H1 (cell line): ENCODE measurements around the gene CABLES2. TPM values are rescaled to one million over a fixed set of nuclear protein-coding genes. Genes with fewer than 3 reads are reported as not detected.

Source experiments
- EP300 ChIP-seq, 2 experiments: IDR thresholded peaks; 1 replicate in 1 of 2; 2 replicates in 1 of 2; pipeline ENCODE4 v1.6.1; 2011 to 2012; ENCODE audit warnings: low read depth in 2 of 2, low read length in 2 of 2, mild to moderate bottlenecking in 2 of 2, borderline replicate concordance in 1 of 2, inconsistent platforms in 1 of 2, moderate library complexity in 1 of 2
- JUND ChIP-seq: IDR thresholded peaks from 2 replicates; pipeline ENCODE4 v1.6.1; 2011; ENCODE audit warnings: mild to moderate bottlenecking, improper control_type of control experiment, low read length
- polyA plus RNA-seq, 7 experiments: library from polyadenylated mRNA; depleted of rRNA in 3 of 7; stranded (reverse) in 5 of 7; unstranded in 2 of 7; fragments of >200 nt in 5 of 7; fragments of 200-250 nt in 2 of 7; gene quantifications; 1 replicate in 5 of 7; 2 replicates in 1 of 7; 4 replicates in 1 of 7; pipeline versions ENCODE4 v1.2.1 to v1.2.3, GENCODE V29; 2011 to 2013; ENCODE audit warnings: missing spikeins in 2 of 7, mixed read lengths in 2 of 7
- total RNA-seq: library from RNA; stranded (reverse); fragmentation: NEBNext Ultra II Directional; extraction: Animal tissue kit (Norgen Biotek cat#: 25700); gene quantifications from 2 replicates; pipeline ENCODE4 v1.2.1, GENCODE V29; 2021

Gene CABLES2
- total and polyA plus RNA-seq, 2 of the 8 experiments (the other 6 are each of a cell fraction or from before 2014, with no cell fraction given): 8.0 to 8.8 TPM

DNA sequence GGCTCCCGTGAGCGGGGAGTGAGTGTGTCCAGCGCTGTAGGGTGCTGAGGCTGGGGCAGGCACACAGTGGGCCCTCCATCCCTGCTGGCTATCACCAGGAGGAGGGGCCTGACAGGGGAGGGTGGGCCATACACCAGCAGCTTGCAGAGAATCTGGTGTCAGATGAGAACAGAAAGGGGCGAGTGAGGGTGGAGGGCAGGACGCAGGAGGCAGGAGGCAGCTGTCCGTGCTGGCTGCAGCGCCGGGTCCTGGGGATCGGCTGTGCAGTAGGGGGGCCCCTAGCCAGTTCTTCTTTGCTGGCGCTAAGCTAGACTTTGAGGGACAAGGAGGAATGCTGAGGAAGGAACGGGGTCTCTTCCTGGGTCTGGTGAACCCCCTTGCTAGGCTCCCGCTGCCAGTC lies 1.6 kb upstream of the CABLES2 start (continued):
- no peak for TF ChIP-seq EP300 (IDR thresholded peaks at IDR 0.05; ENCODE audit: borderline replicate concordance in 1 of 2, low read depth in 2 of 2, low read length in 2 of 2)
- TF ChIP-seq JUND: no peak
